Measurements from ENCODE around the gene FCRLA.

FCRLA gene

GRCh38 chr1:161678500-161678899 is 28.5 kb upstream of the FCRLA start:
- H2BK120ac ChIP-seq (ENCODE audit: insufficient read depth, low read length, poor library complexity), result no peak overlapping the region
- H2BK5ac ChIP-seq (ENCODE audit: low read depth, low read length, poor library complexity), result no peak overlapping the region
- no peaks in the 10 kb centered on the region for H3K27me3 ChIP-seq (ENCODE audit: insufficient read depth, low read length)
- H3K79me2 ChIP-seq (ENCODE audit: control insufficient read depth, insufficient read depth, low read length, poor library complexity), result no peaks in the 10 kb centered on the region
- no peak overlapping the region for H3K23ac ChIP-seq (ENCODE audit: low read length)
- no peak overlapping the region for H2AK5ac ChIP-seq (ENCODE audit: low read length)
- H3K18ac ChIP-seq (ENCODE audit: low read length), result no peak overlapping the region
- peaks cover 2% of the 10 kb centered on the region for H3K9me3 ChIP-seq (ENCODE audit: insufficient read depth, low read depth, low read length)
- no peak overlapping the region for H4K8ac ChIP-seq (ENCODE audit: low read depth, low read length)
- no CpG with 5 or more reads among the region's 3 CpGs for WGBS (ENCODE audit: extremely low coverage, insufficient coverage, insufficient read length)
- no peak overlapping the region for H4K12ac ChIP-seq (ENCODE audit: low read depth, low read length)
- no peak overlapping the region for H3K4me2 ChIP-seq (ENCODE audit: low read length)
- H2AFZ ChIP-seq (ENCODE audit: insufficient read depth, low read length, poor library complexity), result no peak overlapping the region
- H2BK12ac ChIP-seq (ENCODE audit: low read length), result no peak overlapping the region
- no peak overlapping the region for H3K4ac ChIP-seq (ENCODE audit: low read depth, low read length)
- H3K14ac ChIP-seq (ENCODE audit: low read length), result no peak overlapping the region
- DNase-seq, result no peak
- H3K79me1 ChIP-seq (ENCODE audit: low read length), result no peaks in the 10 kb centered on the region
- no peak overlapping the region for H3K27ac ChIP-seq (ENCODE audit: low read depth, low read length)
- H3K4me3 ChIP-seq (ENCODE audit: low read depth, low read length), result no peak overlapping the region
- H3K36me3 ChIP-seq (ENCODE audit: control insufficient read depth in 1 of 2, insufficient read depth in 2 of 2, low read length in 2 of 2), result no peaks in the 10 kb centered on the region
- H3K4me1 ChIP-seq (ENCODE audit: control insufficient read depth in 1 of 2, insufficient read depth in 2 of 2, low read length in 2 of 2), result no peaks in the 10 kb centered on the region
- H4K91ac ChIP-seq (ENCODE audit: low read depth, low read length), result no peak overlapping the region
- H3K9ac ChIP-seq (ENCODE audit: low read length), result no peak overlapping the region

- Histone ChIP-seq H3K27me3 (ENCODE audit: insufficient read depth, low read length) (no peaks in the 10 kb centered on the region), H3K27ac (ENCODE audit: low read depth, low read length) (no peak overlapping the region), H3K9ac (ENCODE audit: low read length) (no peak overlapping the region), H2AFZ (ENCODE audit: insufficient read depth, low read length, poor library complexity) (no peak overlapping the region), H2BK120ac (ENCODE audit: insufficient read depth, low read length, poor library complexity) (no peak overlapping the region), H3K4me3 (ENCODE audit: low read depth, low read length) (no peak overlapping the region), H4K12ac (ENCODE audit: low read depth, low read length) (no peak overlapping the region), H3K18ac (ENCODE audit: low read length) (no peak overlapping the region), H3K4me1 (ENCODE audit: control insufficient read depth in 1 of 2, insufficient read depth in 2 of 2, low read length in 2 of 2) (no peaks in the 10 kb centered on the region), H3K36me3 (ENCODE audit: control insufficient read depth in 1 of 2, insufficient read depth in 2 of 2, low read length in 2 of 2) (no peaks in the 10 kb centered on the region), H4K91ac (ENCODE audit: low read depth, low read length) (no peak overlapping the region), H3K23ac (ENCODE audit: low read length) (no peak overlapping the region), H3K4me2 (ENCODE audit: low read length) (no peak overlapping the region), H2BK5ac (ENCODE audit: low read depth, low read length, poor library complexity) (no peak overlapping the region), H3K4ac (ENCODE audit: low read depth, low read length) (no peak overlapping the region), H3K9me3 (ENCODE audit: insufficient read depth, low read depth, low read length) (peaks cover 2% of the 10 kb centered on the region), H3K79me1 (ENCODE audit: low read length) (no peaks in the 10 kb centered on the region), H4K8ac (ENCODE audit: low read depth, low read length) (no peak overlapping the region), H2BK12ac (ENCODE audit: low read length) (no peak overlapping the region), H3K79me2 (ENCODE audit: control insufficient read depth, insufficient read depth, low read length, poor library complexity) (no peaks in the 10 kb centered on the region), H3K14ac (ENCODE audit: low read length) (no peak overlapping the region), H2AK5ac (ENCODE audit: low read length) (no peak overlapping the region)
- WGBS (ENCODE audit: extremely low coverage, insufficient coverage, insufficient read length), result no CpG with 5 or more reads among the region's 3 CpGs
- DNase-seq, result no peak
These were observed 25.1 kb upstream of the FCRLA start for GRCh38 chr1:161681879-161682278.

GRCh38 chr1:161688946-161689345 is 18.1 kb upstream of the FCRLA start:
- no peak overlapping the region for H3K4me2 ChIP-seq (ENCODE audit: low read length)
- no peaks in the 10 kb centered on the region for H3K79me1 ChIP-seq (ENCODE audit: low read length)
- no peak overlapping the region for H3K14ac ChIP-seq (ENCODE audit: low read length)
- H3K9ac ChIP-seq (ENCODE audit: low read length), result no peak overlapping the region
- no peak overlapping the region for H3K27ac ChIP-seq (ENCODE audit: low read depth, low read length)
- H3K4me1 ChIP-seq (ENCODE audit: control insufficient read depth in 1 of 2, insufficient read depth in 2 of 2, low read length in 2 of 2), result no peaks in the 10 kb centered on the region
- no peak overlapping the region for H3K18ac ChIP-seq (ENCODE audit: low read length)
- no peak overlapping the region for H3K4me3 ChIP-seq (ENCODE audit: low read depth, low read length)
- no peak overlapping the region for H3K23ac ChIP-seq (ENCODE audit: low read length)
- H2BK120ac ChIP-seq (ENCODE audit: insufficient read depth, low read length, poor library complexity), result no peak overlapping the region
- no peak for DNase-seq
- peaks cover 2% of the 10 kb centered on the region for H3K9me3 ChIP-seq (ENCODE audit: insufficient read depth, low read depth, low read length)
- H3K36me3 ChIP-seq (ENCODE audit: control insufficient read depth in 1 of 2, insufficient read depth in 2 of 2, low read length in 2 of 2), result no peaks in the 10 kb centered on the region
- H3K27me3 ChIP-seq (ENCODE audit: insufficient read depth, low read length), result no peaks in the 10 kb centered on the region
- WGBS (ENCODE audit: extremely low coverage, insufficient coverage, insufficient read length), result no CpG with 5 or more reads among the region's 3 CpGs
- H2AFZ ChIP-seq (ENCODE audit: insufficient read depth, low read length, poor library complexity), result no peak overlapping the region
- H2BK12ac ChIP-seq (ENCODE audit: low read length), result no peak overlapping the region
- H2BK5ac ChIP-seq (ENCODE audit: low read depth, low read length, poor library complexity), result no peak overlapping the region
- no peak overlapping the region for H4K12ac ChIP-seq (ENCODE audit: low read depth, low read length)
- H2AK5ac ChIP-seq (ENCODE audit: low read length), result no peak overlapping the region
- no peak overlapping the region for H4K8ac ChIP-seq (ENCODE audit: low read depth, low read length)
- no peak overlapping the region for H4K91ac ChIP-seq (ENCODE audit: low read depth, low read length)
- H3K4ac ChIP-seq (ENCODE audit: low read depth, low read length), result no peak overlapping the region
- no peaks in the 10 kb centered on the region for H3K79me2 ChIP-seq (ENCODE audit: control insufficient read depth, insufficient read depth, low read length, poor library complexity)

GRCh38 chr1:161691846-161692245 is 15.2 kb upstream of the FCRLA start:
- H2BK12ac ChIP-seq (ENCODE audit: low read length), result no peak overlapping the region
- H2BK120ac ChIP-seq (ENCODE audit: insufficient read depth, low read length, poor library complexity), result no peak overlapping the region
- H3K79me2 ChIP-seq (ENCODE audit: control insufficient read depth, insufficient read depth, low read length, poor library complexity), result no peaks in the 10 kb centered on the region
- H2AK5ac ChIP-seq (ENCODE audit: low read length), result no peak overlapping the region
- H3K36me3 ChIP-seq (ENCODE audit: control insufficient read depth in 1 of 2, insufficient read depth in 2 of 2, low read length in 2 of 2), result no peaks in the 10 kb centered on the region
- no peak overlapping the region for H3K4me3 ChIP-seq (ENCODE audit: low read depth, low read length)
- no peak overlapping the region for H3K14ac ChIP-seq (ENCODE audit: low read length)
- H3K4me2 ChIP-seq (ENCODE audit: low read length), result no peak overlapping the region
- no peak overlapping the region for H3K27ac ChIP-seq (ENCODE audit: low read depth, low read length)
- no peaks in the 10 kb centered on the region for H3K27me3 ChIP-seq (ENCODE audit: insufficient read depth, low read length)
- no CpG with 5 or more reads among the region's 3 CpGs for WGBS (ENCODE audit: extremely low coverage, insufficient coverage, insufficient read length)
- no peak overlapping the region for H4K91ac ChIP-seq (ENCODE audit: low read depth, low read length)
- no peak overlapping the region for H3K23ac ChIP-seq (ENCODE audit: low read length)
- H3K9ac ChIP-seq (ENCODE audit: low read length), result no peak overlapping the region
- no peak overlapping the region for H2AFZ ChIP-seq (ENCODE audit: insufficient read depth, low read length, poor library complexity)
- H3K18ac ChIP-seq (ENCODE audit: low read length), result no peak overlapping the region
- DNase-seq, result no peak
- no peaks in the 10 kb centered on the region for H3K79me1 ChIP-seq (ENCODE audit: low read length)
- no peak overlapping the region for H3K4ac ChIP-seq (ENCODE audit: low read depth, low read length)
- no peaks in the 10 kb centered on the region for H3K4me1 ChIP-seq (ENCODE audit: control insufficient read depth in 1 of 2, insufficient read depth in 2 of 2, low read length in 2 of 2)
- no peak overlapping the region for H4K12ac ChIP-seq (ENCODE audit: low read depth, low read length)
- no peak overlapping the region for H4K8ac ChIP-seq (ENCODE audit: low read depth, low read length)
- no peak overlapping the region for H2BK5ac ChIP-seq (ENCODE audit: low read depth, low read length, poor library complexity)
- H3K9me3 ChIP-seq (ENCODE audit: insufficient read depth, low read depth, low read length), result peaks cover 2% of the 10 kb centered on the region

All from trophoblast cell (in vitro differentiated cells and primary cell).